Stimulated activated CD4-positive, alpha-beta T cell treated with anti-CD3 and anti-CD28 coated beads, Interleukin-4, amount 100 ng/mL, for 1 hour (primary cell): Measurements from ENCODE around the gene CIAO2B.
"Not testable (repeated sequence)": the region's sequence is repeated elsewhere in the genome, so short reads cannot be mapped to it uniquely, and the experiment has no call there.

Experiments used
- DNase-seq: peaks from one replicate; pipeline ENCODE4 v3.0.0-alpha.2; 2020

CIAO2B gene

DNA sequence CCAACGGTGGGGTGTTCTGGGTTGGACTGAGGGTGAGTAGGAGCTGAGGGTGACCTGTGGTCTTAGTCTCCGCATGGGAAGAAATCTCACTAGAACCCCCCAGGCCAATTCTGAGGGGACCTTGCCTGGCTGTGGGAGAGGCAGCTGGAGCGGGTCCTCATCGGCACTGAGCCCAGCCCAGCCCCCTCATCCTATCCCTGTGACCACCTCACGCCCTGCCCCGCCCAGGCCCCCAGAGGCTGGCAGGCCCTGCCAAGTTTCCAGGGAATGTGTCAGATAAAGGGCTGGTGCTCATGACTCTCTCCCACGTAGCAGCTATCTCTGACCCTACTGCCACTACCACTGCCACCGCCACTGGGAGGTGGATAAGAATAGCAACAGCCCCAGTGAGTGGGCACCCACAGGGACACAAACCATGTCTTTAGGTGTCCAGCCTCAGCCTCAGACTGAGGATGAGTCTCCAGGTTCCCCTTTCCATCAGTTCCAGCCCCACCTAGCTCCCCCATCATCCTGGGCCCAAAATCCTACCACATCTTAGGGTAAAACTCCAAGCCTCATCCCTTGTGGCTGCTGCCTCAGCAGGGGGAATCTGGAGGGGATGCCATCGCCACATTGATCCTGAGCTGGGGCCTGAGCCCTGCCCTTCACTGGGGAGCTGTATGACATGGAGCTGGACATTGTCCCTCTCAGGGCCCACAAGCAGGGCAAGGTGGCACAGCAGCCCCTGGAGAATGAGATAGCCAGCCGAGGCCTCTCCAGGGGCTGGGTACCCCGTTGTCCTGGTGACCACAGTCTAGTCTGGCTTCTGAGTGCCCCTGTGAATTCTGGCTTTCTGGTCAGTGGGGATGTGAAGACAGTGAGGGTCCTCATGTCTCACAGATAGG lies 30.4 kb downstream of the CIAO2B start:
- DNase-seq = no peak

DNA sequence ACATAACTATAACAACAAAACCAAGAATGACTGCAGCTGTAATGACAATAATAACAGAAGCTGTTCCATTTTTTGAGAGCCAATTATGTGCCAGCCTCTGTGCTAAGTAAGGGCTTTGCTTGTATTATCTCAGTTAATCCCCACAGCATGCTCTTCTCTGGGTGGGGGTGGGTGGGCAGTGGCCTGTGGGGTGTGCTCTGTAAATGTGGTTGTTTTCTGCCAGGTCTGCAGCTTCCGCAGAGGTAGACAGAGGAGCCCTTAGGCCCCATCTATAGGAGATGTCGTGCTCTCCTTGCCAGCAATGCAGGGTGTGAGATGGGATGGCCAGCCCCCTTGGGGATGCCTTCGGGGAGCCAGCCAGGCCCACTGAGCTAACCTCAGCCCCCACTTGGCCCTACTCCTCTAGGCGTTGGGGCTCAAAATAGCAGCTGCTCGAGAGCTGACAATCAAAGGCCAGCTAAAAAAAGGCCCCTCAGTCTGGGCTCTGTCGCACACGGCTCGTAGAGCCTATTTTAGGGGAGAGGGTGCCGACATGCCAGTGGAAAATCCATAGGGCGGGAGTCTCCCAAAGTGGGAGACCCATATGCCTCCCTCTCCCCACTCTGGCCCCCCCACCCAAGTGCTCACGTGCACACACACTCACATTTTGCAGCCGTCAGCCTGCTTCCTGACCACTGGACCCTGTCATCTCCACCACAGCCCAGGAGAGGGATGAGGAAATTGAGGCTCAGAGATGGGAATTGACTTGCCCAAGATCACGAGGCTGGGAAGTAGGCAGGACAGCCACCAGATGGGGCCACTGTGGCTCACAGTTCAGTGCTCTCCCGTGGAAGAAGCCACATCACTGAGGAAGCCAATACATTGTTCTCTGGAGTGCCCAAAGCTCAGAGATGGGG lies 31.3 kb downstream of the CIAO2B start:
- no peak for DNase-seq

DNA sequence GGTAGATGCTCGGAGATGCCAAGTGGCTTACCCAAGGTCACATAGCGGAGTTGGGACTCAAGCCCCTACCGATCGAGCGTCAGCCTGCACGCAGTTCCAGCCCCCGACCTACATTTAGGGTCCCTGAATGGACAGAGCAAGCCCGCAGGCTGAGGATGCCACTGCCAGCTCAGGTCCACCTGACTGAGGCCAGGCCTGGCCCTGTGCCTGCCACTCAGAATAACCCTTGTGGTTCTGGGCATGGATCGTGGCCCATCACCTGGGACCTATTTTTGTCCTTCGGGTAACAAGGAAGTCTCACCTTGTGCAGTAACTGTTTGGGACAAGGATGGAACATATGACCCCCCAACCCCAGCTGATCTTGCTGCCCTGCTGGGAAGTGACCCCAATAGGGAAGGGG lies 32.6 kb downstream of the CIAO2B start:
- no peak for DNase-seq

GRCh38 chr16:66900721-66901441 lies 33.3 kb downstream of the CIAO2B start:
- no peak for DNase-seq

DNA sequence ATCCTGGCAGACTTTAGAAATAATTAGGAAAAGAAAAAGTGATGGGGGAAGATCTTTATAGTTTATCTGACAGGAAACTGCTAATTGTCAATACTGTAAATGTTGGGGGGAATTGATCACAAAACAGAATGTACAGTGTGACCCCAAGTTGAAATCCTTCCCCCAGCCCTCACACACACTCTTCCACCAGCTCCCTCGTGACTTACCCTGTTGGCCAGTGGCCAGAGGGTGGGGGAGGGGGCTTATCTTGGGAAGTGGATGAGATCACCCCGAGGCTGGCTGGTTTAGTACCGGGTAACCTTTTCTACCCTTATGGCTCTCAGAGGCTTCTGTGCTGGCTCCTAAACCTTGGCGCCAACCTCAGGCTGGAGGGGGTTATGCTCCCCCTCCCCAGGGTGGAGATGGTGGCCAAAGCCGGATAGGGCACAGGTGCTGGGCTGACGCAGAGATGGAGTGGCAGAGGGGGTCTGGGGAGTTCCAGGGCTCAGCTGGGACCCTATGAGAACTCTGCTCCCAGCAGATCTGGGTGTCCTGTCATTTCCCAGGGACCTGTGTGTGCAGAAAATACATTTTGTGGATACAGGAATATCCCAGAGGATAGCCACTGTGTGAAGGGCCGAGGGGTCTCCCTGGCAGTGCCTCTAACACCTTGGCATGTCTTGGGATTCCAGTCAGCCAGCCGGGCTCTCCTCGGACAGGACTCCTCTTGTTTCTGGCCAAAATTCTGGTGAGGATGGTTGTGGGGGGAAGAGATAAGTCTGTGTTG lies 34.1 kb downstream of the CIAO2B start:
- DNase-seq = no peak

- DNase-seq = no peak
These were observed 34.8 kb downstream of the CIAO2B start for GRCh38 chr16:66899310-66899944.

GRCh38 chr16:66898933-66899309 lies 35.3 kb downstream of the CIAO2B start:
- no peak for DNase-seq

DNA sequence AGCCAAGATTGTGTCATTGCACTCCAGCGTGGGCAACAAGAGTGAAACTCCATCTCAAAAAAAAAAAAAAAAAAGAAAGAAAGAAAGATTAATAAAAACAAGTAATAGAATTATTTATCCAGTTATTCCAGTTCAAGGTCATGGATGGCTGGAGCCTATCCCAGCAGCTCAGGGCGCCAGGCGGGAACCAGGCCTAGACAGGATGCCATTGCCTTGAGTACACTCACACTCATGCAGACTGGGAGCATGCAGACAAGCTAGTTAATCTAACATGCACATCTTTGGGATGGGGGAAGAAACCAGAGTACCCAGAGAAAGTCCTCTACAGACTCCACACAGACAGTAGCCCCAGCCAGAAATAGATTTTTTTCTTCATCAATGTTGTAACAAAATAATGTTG lies 36.0 kb downstream of the CIAO2B start:
- no peak for DNase-seq

GRCh38 chr16:66896682-66897081 lies 37.5 kb downstream of the CIAO2B start:
- not testable (repeated sequence) for DNase-seq

GRCh38 chr16:66895999-66896398 lies 38.2 kb downstream of the CIAO2B start:
- no peak for DNase-seq

DNA sequence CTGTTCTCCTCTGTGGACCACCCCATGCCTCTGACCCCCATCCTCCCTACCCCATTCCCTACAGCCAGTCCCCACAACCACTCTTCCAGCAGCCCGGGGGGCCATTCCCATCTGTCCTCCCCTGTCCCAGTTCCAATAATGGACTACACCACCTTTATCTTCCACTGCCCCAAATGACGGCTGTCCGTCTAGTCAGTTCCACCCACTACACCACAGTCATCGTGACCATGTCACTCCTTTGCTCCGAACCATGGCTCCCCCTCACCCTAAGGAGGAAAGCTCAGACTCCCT lies 38.6 kb downstream of the CIAO2B start:
- no peak for DNase-seq

DNA sequence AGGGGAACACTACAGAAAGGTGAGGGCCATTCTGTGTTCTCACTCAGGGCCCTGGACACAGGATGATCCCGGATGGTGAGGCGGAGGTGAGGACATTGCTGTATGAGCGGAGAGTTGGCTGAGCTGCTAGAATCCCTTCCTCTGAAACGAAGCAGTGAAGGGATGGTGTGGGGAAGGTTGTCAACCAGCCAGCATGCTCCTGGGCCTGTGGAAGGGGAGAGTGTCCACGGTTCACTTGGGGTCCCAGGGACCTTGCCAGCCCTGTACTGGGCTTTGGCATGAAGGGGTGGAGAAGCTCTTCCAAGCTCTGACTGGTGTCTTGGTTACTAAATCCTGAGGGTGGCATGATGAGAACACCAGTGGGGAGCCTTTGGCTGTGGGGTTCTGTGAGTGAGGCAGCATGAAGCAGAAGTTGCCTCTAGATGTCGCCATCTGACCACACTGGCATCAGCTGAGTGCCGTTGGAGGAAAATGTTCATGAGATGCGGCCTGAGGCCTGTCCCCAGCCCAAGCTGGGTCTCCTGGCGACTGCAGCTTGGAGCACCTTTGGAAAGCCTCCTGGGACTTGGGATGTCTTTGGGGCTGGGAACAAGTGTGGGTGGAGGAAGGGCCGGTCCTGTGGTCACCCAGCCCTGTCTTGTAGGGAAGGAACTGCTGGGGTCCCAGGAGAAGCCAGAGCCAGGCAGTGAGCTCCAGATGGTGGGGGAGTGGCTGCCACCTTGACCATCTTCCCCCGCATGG lies 39.1 kb downstream of the CIAO2B start:
- peak; percentile 54 for DNase-seq

- DNase-seq = no peak
These were observed 40.1 kb downstream of the CIAO2B start for GRCh38 chr16:66894055-66894454.

DNA sequence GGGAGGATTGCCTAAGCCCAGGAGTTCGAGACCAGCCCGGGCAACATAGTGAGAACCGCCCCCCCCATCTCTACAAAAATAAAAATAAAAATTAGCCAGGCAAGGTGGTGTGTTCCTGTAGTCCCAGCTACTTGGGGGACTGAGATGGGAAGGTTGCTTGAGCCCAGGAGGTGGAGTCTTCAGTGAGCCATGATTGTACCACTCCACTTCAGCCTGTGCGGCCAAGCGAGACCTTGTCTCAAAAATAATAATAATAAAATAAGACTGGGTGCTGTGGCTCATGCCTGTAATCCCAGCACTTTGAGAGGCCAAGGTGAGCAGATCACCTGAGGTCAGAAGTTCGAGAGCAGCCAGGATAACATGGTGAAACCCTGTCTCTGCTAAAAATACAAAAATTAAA lies 42.4 kb downstream of the CIAO2B start:
- no peak for DNase-seq

DNA sequence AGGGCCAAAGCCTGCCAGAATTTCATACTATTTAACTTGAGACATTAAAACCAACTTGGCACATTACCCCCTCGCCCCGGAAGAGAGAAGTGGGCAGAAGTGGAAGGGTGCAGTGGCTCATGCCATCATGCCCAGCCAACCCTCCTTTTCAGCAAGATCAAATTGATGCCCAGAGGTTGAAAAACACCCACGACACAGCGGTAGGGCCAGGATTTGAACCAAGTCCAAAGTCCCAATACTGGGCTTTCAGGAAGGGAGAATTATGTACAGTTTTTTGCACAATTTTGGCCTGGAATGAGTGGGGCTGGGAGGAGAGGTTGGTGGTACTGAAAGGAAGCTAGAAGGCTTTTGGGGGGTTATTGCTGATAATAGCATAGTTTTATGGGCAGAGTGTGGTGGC lies 42.8 kb downstream of the CIAO2B start:
- DNase-seq = no peak

DNA sequence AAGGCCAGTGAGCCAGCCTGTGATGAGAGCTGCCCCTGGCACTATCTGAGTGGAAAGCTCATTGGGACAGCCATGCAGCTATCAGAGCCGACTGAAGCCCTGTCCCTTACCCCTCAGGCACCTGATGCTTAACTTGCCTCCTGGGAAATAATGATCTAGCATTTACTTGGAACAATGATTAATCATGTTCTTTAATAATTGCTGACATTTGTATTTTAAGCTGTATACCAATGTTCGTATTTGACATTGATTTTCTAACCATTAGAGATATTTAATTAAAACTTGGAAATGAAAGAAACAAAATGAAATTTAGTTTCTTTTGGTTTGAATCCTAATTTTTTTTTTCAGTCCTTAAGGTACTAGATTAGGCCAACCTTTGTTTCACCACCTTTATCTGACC lies 43.4 kb downstream of the CIAO2B start:
- DNase-seq = no peak

GRCh38 chr16:66889622-66890021 lies 44.6 kb downstream of the CIAO2B start:
- no peak for DNase-seq

DNA sequence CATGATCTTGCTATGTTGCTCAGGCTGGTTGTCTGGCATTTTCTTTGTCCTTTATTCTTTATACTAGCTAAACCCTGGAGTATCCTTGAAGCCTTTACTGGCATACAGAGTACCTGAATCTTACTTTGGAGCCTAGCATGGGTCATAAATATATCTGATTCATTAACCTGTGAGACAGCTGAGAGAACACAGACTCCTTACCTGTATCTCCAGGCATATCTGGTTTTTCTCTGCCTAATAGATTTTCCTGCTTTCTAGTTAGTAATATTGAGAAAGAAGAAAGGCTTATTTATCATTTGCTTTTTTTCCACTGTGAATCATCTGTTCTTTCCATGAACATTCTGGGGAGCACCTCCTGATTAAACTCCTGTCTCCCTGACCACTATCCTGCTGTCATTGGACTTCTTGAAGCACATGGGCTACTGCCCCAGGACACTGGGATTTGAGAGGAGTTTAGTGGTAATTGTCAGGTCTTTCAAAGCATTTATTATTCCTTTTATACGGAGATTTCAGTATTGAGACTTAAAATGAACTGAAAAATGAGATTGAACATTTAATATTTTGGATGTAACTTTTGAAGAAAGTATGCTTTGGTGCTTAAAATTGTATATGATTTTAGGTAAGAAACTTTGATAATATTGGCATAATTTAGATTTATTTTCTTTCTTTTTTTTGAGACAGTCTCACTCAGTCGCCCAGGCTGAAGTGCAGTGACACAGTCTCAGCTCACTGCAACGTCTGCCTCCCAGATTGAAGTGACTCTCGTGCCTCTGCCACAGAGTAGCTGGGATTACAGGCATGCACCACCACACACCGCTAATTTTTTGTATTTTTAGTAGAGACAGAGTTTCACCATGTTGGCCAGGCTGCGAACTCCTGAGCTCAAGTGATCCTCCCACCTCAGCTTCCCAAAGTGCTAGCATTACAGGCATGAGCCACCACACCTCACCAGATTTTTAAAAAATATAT lies 45.3 kb downstream of the CIAO2B start:
- no peak for DNase-seq

GRCh38 chr16:66886914-66887313 lies 47.3 kb downstream of the CIAO2B start:
- DNase-seq = no peak

DNA sequence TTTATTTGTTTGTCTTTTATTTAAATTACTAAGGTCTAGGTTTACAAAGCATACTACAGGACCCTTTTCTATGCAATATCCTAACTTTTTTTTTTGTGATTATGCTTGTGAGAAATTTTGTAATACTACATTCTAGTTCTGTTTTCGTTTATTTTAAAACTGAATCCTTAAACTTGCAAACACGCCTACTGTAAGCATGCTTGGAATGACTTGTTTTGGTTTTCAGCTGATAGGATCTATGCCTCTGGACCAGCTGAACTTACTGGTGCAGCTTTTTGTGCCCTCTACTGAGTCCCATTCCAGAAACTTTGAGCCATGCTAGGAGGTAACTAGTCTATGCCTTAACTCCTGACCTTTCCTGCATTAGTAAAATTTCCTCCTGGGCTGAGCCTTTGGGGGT lies 47.9 kb downstream of the CIAO2B start:
- no peak for DNase-seq
